ENCODE data around the gene LRRC74B.
"Not testable (repeated sequence)": the region's sequence is repeated elsewhere in the genome, so short reads cannot be mapped to it uniquely, and the experiment has no call there.

LRRC74B gene

DNA sequence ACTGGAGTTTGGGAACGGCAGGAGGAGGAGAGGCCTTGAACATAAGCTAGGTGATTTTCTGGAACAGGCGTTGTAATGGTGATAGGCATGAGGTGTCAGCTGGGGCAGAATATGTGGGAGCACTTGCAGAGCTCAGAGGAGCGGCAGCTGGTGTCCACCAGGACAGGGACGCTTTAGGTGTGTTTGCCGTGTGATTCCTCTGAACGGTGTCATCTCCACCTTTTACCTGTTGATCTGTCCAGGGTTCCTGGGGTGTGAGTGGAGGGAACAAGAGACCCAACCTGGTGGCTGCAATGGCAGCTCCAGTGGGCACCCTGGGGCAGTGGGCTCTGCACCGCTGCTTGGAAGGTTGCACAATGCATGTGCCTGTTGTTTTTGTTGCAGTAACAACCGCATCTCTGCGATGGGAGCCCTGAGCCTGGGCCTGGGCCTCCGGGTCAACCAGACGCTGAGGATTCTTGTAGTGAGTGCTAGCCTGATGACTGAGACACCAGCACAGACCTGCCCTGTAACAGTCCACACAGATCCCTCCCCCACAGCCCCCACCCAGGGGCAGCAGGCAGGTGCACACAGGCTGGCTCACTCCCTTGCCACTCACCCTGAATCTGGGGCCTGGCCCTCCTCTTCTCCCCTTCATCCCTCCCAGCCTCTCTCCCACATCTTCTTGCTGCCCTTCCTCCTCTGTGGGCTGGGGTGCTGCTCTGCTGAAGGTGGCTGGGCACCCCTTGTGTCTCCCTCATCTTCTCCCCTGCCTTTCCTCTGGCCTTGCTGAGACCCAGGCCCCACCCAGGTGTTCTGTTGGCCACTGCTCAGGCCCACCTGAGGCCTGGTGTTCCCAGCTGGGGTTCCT is 9.2 kb downstream of the LRRC74B start:
- DNase-seq: no peak

DNA sequence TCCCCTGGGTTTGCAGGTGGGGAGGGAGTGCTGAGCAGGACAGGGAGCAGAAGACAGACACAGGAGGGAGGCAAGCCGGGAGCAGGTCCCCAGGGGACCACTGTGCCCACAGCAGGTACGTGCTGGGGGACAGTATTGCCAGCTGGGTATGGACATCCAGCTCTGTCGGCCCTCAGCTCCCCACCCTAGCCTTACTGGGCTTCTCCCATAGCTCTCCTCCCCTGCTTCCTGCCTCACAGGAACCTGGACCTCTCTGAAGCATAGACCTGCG is 9.8 kb downstream of the LRRC74B start:
- DNase-seq: no peak

- DNase-seq: no peak
Observed at GRCh38 chr22:21055880-21056319, 10.2 kb downstream of the LRRC74B start.

DNA sequence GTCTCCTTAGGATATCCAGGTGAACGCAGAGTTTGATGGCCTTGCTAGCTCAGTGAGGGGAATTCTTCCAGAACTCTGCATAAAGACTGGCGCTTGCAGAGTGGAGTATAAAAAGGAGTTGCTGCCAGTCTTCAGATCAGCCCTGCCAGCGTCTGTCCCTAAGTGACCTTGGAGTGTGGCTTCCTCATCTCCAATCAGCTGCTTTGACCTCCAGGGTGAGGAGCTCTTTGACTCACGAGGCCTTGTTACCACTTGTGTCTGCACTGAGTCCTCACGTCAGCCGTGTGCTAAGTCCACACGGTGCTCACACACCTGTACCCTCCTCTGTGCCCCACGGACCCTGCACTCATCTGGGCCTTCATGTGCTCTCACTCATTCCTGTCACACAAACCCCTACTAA is 14.6 kb downstream of the LRRC74B start:
- not testable (repeated sequence) for DNase-seq

DNA sequence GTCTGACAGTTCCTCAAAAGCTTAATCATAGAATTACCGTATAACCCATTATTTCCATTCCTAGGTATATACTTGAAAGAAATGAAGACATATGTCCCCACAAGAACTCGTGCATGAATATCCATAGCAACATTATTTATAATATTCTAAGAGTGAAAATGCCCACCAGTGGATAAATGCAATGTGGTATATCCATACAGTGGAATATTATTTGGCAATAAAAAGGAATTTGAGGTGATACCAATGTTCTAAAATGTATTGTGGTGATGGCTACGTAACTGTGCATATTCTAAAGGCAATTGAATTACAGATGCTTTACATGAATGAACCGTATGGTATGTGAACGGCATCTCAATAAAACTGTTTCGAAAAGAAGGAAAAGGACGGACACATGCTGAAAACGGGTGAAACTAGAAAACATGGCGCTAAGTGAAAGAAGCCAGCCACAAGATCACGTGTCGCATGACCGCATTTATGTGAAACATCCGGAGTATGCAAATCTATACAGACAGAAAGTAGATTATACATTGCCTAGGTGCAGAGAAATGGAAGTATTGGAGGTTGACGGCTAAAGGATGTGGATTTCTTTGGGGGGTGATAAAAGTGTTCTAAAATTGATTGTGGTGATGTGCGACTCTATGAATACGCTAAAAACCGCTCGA is 16.0 kb downstream of the LRRC74B start:
- DNase-seq: not testable (repeated sequence)

DNA sequence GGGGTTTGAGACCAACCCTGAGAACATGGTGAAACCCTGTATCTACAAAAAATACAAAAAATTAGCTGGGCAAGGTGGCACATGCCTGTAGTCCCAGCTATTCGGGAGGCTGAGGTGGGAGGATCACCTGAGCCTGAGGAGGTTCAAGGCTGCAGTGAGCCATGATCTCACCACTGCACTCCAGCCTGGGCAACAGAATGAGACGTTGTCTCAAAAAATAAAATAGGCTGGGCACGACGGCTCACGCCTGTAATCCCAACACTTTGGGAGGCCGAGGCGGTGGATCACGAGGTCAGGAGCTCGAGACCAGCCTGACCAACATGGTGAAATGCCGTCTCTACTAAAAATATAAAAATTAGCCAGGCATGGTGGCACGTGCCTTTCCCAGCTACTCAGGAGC is 18.7 kb downstream of the LRRC74B start:
- DNase-seq: not testable (repeated sequence)

DNA sequence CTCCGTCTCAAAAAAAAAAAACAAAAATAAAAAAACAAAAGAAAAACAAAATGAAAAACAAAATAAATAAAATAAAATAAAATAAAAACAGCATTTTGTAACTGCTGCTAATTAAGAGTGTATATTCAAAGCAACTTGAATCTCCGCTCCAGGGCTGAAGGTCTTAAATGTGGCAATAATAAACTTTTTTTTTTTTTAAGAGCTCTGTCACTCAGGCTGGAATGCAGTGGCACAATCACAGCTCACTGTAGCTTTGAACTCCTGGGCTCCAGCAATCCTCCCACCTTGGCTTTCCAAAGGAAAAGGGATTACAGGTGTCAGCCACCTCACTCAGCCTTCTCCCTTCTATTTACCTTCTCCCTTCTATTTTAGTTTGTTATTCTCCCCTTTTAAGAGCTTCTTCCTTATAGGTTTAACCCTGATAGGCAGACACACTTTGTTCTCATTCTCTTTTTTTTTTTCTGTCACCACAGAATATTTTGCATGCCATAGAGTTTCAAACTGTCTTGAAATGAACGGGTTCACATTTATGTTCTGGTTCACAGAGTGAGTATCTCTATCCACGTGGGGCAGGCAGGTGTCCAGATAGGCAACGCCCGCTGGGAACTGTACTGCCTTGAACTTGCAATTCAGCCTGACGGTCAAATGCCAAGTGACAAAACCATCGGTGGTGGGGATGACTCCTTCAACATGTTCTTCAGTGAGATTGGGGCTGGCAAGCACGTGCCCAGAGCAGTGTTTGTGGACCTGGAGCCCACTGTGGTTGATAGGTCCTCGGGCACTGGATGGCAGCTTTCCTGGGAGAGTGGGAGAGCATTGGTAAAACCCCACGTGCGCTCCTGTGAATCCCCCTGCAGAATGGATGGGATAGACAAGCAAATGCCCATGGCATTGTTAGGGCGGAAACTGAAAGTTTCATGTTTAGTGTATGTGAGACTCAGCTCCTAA is 19.4 kb downstream of the LRRC74B start:
- no peak for DNase-seq

DNA sequence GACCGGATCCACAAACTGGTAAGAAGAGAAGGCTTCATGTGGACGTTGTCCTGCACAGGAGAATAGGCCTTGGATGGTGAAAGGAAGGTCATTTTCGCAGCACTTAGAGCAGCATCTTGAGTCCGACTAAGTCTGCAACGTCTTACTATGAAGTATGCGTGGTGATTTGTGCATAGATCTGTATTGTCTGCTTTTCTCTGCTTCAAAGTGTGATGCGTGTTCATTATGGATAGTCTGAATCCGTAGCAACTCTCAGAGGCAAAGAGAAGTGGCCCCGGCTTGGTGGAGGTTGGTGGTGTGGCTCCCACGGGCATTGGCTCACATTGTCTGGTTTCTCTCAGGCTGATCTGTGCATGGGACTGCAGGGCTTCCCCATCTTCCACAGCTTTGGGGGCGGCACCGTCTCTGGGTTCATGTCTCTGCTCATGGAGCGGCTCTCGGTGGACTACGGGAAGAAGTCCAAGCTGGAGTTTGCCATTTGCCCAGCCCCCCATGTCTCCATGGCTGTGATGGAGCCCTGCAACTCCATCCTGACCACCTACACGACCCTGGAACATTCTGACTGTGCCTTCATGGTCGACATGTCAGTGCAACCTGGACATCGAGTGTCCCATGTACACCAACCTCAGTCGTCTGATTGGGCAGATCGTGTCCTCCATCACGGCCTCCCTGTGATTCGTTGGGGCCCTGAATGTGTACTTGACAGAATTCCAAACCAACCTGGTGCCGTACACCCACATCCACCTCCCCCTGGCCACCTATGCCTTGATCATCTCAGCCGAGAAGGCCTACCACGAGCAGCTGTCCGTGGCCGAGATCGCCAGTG is 21.5 kb downstream of the LRRC74B start:
- no peak for DNase-seq

DNA sequence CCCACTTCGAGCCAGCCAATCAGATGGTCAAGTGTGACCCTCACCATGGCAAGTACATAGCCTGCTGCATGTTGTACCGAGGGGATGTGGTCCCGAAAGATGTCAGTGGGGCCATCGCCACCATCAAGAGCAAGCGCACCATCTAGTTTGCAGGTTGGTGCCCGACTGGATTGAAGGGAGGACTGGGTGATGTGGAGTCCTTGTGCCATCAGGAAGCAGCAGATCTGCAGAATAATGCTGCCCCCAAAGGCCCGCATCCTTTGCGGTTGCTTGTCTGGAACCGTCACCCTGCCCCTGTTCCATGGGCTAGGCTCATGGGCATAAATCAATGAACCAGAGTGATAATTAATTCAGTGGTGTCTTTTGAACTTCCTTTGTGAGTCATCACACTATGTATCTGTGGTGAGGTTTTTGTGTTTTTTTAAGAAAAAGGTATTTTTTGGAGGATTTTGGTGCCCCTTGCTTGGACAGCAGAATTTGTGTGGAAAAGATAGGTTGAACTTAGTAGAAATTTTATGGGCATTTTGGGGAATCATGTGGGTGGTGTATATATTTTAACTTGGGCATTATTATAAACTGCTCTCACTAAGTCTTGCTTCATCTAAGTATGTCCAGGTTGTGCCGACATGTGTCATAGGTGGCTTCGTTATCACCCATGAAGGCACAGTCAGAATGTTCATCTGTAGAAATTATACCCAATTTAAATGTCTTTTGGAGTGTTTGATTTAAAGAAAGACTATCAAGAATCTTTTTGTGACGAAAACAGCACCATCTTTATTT is 22.3 kb downstream of the LRRC74B start:
- DNase-seq: no peak

- DNase-seq: no peak
Observed at GRCh38 chr22:21068681-21069276, 23.0 kb downstream of the LRRC74B start.

DNA sequence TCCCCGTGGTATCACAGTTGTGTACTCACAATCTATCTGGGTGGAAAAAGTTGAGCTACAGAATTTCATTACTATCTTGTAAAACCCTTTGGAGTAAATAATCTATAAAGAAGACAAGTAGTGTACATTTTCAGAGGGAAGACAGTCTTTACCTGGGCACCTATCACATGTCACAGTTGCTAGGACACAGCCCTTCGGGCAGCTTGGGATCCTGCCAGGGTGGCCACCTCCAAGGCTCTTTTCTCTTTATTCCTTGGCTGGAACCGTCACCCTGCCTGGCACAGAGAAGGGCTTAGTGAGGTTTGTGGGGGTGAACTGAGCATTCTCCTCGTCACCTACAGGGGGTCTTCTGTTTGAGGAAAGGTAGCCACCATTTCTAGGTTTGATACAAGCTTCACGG is 23.6 kb downstream of the LRRC74B start:
- DNase-seq: no peak

DNA sequence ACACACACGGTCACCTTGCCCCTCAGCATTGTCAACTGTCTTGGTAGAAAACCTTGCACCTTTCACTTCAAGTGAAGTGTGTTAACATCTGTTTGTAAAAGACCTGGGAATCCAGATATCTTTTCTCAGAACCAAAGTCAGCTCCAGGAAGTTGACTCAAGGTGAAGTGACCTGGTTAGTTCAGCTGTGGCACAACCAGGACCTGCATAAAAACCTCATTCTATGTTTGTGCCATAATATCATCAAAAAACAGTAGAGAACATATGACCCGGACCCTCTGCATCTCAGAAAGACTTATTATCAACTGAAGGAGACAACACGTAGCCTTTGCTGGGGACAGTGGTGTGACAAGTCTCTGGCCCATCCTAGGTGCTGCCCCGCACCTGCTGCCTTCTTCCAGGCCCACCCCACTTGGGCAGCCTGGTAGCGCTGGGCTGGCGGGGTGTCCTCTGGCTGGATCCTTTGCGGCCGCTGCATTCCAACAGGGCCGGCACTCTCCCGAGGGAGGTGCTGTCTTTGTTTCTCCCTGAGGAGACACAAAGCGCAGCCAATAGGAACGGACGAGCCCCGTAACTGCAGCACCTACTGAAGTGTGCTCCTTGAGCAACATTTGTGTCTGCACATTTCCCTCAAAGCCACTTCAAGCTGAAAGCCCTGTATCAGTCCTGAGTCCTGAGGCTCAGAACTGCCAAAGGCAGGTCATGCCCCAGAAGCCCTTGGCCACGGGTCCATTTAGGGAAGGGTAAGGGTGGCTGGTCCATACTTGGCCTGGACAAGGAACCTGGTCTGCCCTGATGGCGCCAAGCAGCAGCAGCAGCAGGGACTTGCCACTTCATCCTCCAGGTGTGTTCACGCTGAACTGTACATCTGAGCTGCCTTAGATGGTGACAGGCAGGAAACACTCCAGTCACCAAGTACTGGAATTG is 25.2 kb downstream of the LRRC74B start:
- DNase-seq: no peak

DNA sequence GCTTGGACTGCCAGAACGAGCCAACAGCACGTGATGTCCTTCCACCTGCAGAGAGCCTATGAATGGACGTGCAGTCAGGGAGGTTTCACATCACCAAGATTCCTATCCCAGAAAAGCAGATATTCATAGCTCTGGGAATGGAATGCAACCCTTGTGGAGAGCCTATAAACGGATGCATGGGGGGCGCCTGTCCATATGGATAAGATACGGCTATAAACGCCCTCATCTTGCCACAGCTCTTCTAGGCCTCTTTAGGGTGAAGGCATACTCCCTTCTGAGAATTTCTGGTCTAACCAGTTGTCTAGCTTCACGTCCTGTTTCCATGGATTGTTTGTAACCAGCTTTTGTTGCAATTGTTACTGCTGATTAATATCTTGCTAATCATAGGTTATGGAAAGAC is 26.1 kb downstream of the LRRC74B start:
- DNase-seq: not testable (repeated sequence)

DNA sequence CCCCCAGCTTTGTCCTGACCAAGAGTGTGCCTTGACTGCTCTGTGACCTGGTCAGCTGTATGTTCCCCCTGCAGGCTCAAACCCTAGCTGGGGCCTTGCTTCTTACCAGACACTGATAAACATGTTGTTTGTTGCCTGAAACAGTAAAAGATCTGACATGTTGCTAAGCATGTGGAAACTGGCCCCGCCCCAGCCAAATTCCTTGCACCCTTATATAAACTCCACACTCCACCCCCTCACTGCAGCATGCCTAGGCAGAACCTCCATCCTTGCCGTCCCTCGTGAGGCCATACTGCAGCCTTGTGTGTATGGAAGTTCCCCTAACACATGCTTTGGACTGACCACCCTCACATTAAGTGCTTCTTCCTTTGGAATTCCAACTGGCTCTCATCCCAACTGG is 27.3 kb downstream of the LRRC74B start:
- DNase-seq: no peak

DNA sequence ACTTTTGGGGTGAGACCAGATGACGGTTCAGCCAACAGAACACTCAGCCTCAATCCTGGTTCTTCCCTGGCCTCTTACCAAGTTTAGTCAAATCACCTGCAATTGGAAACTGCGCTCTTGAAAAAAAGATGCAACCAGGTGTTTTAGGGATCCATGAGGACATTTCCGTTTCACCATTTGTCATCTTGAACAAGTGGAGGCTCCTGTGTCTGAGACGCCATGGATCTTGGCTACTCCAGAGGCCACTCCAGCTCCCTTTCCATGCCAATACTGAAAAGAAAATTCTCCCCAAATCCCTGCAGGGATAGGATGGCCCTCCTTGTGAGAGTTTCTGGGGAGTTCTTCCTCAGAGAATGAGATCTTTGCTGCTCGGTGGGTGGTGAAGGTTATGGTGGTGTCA is 27.7 kb downstream of the LRRC74B start:
- no peak for DNase-seq

DNA sequence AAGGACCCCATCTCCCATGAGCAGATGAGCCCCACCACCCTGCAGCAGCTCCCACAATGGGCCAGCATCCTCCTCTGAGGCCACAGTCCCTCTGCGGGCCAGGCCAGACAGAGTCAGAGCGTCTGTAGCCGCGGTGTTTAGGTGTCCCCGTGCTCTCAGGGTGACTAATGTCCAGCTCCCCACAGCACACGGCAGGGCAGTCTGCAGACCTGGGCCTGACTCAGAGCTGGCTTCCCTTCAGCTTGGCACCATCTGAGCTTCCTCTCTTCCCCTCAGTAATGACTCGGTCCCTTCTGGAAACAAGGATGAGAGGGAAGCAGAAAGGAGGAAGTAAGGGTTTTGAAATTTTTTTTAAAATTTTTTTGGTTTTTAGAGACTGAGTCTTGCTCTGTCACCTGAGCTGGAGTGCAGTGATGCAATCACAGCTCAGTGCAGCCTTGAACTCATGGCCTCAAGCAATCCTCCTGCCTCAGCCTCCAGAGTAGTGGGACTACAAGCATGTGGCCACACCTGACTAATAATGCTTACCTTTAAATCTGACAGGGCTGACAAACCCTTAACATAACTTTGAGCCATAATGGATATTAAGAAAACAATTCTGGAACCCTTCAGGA is 28.5 kb downstream of the LRRC74B start:
- no peak for DNase-seq

GRCh38 chr22:21075516-21076138 is 29.9 kb downstream of the LRRC74B start:
- no peak for DNase-seq

DNA sequence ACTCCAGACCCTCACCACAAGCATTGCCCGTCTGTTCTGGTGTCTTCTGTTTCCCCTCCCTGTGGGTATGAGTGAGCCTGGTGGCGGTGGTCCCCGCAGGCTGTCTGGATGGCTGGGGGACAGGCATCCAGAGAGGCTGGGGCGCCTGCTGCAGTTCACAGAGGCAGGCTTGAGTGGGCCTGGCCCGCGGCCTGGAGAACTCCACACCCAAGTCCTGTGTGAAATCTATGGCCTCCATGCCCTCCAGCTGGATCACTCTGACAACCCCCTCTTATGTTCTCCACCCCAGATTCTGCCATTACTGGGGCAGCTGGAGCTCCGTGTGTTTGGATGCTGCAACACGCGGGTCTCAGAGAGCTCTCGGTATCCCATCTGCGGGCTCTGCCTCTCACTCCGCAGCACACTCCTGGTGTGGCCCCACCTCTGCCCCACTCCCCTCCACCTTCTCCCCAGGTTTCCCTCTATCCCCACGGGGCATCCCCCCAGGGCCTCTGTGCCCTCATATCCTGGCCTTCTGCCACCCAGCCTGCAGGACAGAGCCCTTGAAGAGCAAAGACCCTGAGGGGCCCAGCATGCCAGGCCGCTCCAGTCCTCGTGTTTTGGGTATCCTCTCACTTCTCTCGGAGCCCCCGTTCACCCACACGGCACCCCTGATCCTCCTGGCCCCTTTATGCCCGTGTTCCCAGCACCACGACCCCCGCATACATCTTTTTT is 31.3 kb downstream of the LRRC74B start:
- no peak for DNase-seq
